Measurements from ENCODE around the gene NEDD4L.

Gene NEDD4L

GRCh38 chr18:58139459-58140386, 95.7 kb downstream of the NEDD4L start:
- Histone ChIP-seq H3K9ac (ENCODE audit: low read length) (no peak overlapping the region), H2BK120ac (ENCODE audit: insufficient read depth, low read length, poor library complexity) (peak overlapping the region; percentile 47), H2BK5ac (ENCODE audit: low read depth, low read length, poor library complexity) (no peak overlapping the region), H3K79me2 (ENCODE audit: control insufficient read depth, insufficient read depth, low read length, poor library complexity) (peaks cover 2% of the 10 kb centered on the region), H3K27me3 (ENCODE audit: insufficient read depth, low read length) (no peaks in the 10 kb centered on the region), H3K4ac (ENCODE audit: low read depth, low read length) (no peak overlapping the region), H4K91ac (ENCODE audit: low read depth, low read length) (no peak overlapping the region), H3K18ac (ENCODE audit: low read length) (peak overlapping the region; percentile 54), H3K14ac (ENCODE audit: low read length) (no peak overlapping the region), H4K8ac (ENCODE audit: low read depth, low read length) (no peak overlapping the region), H3K9me3 (ENCODE audit: insufficient read depth, low read depth, low read length) (peaks cover 2% of the 10 kb centered on the region), H2BK12ac (ENCODE audit: low read length) (no peak overlapping the region), H3K23ac (ENCODE audit: low read length) (no peak overlapping the region), H3K36me3 (ENCODE audit: control insufficient read depth in 1 of 2, insufficient read depth in 2 of 2, low read length in 2 of 2) (no peaks in the 10 kb centered on the region), H3K27ac (ENCODE audit: low read depth, low read length) (no peak overlapping the region), H3K4me1 (ENCODE audit: control insufficient read depth in 1 of 2, insufficient read depth in 2 of 2, low read length in 2 of 2) (peaks cover 2 to 4% of the 10 kb centered on the region in 2 experiments), H2AK5ac (ENCODE audit: low read length) (no peak overlapping the region), H3K4me3 (ENCODE audit: low read depth, low read length) (no peak overlapping the region), H4K12ac (ENCODE audit: low read depth, low read length) (no peak overlapping the region), H3K4me2 (ENCODE audit: low read length) (no peak overlapping the region), H3K79me1 (ENCODE audit: low read length) (peaks cover 3% of the 10 kb centered on the region), H2AFZ (ENCODE audit: insufficient read depth, low read length, poor library complexity) (no peak overlapping the region)
- WGBS (ENCODE audit: extremely low coverage, insufficient coverage, insufficient read length), result no CpG with 5 or more reads among the region's 8 CpGs
- DNase-seq, result no peak

- no peak overlapping the region for H4K8ac ChIP-seq (ENCODE audit: low read depth, low read length)
- H4K91ac ChIP-seq (ENCODE audit: low read depth, low read length), result no peak overlapping the region
- no peak overlapping the region for H2BK120ac ChIP-seq (ENCODE audit: insufficient read depth, low read length, poor library complexity)
- no peak overlapping the region for H4K12ac ChIP-seq (ENCODE audit: low read depth, low read length)
- WGBS (ENCODE audit: extremely low coverage, insufficient coverage, insufficient read length), result no CpG with 5 or more reads among the region's 12 CpGs
- H3K4ac ChIP-seq (ENCODE audit: low read depth, low read length), result peak overlapping the region; percentile 76
- no peak overlapping the region for H2AFZ ChIP-seq (ENCODE audit: insufficient read depth, low read length, poor library complexity)
- H2BK5ac ChIP-seq (ENCODE audit: low read depth, low read length, poor library complexity), result no peak overlapping the region
- no peak overlapping the region for H3K18ac ChIP-seq (ENCODE audit: low read length)
- no peaks in the 10 kb centered on the region for H3K36me3 ChIP-seq (ENCODE audit: control insufficient read depth in 1 of 2, insufficient read depth in 2 of 2, low read length in 2 of 2)
- H3K79me2 ChIP-seq (ENCODE audit: control insufficient read depth, insufficient read depth, low read length, poor library complexity), result peaks cover 4% of the 10 kb centered on the region
- H3K9ac ChIP-seq (ENCODE audit: low read length), result no peak overlapping the region
- peaks cover 2% of the 10 kb centered on the region for H3K9me3 ChIP-seq (ENCODE audit: insufficient read depth, low read depth, low read length)
- H3K4me2 ChIP-seq (ENCODE audit: low read length), result no peak overlapping the region
- H3K14ac ChIP-seq (ENCODE audit: low read length), result no peak overlapping the region
- peaks cover 3% of the 10 kb centered on the region for H3K79me1 ChIP-seq (ENCODE audit: low read length)
- peaks cover 2 to 4% of the 10 kb centered on the region in 2 experiments for H3K4me1 ChIP-seq (ENCODE audit: control insufficient read depth in 1 of 2, insufficient read depth in 2 of 2, low read length in 2 of 2)
- H2AK5ac ChIP-seq (ENCODE audit: low read length), result peak overlapping the region; percentile 30
- H3K4me3 ChIP-seq (ENCODE audit: low read depth, low read length), result no peak overlapping the region
- no peak overlapping the region for H3K27ac ChIP-seq (ENCODE audit: low read depth, low read length)
- H2BK12ac ChIP-seq (ENCODE audit: low read length), result no peak overlapping the region
- DNase-seq, result no peak
- H3K23ac ChIP-seq (ENCODE audit: low read length), result no peak overlapping the region
- no peaks in the 10 kb centered on the region for H3K27me3 ChIP-seq (ENCODE audit: insufficient read depth, low read length)
Observed at GRCh38 chr18:58140387-58141325, 96.6 kb downstream of the NEDD4L start.

GRCh38 chr18:58143386-58143785, 99.4 kb downstream of the NEDD4L start:
- Histone ChIP-seq H2AFZ (ENCODE audit: insufficient read depth, low read length, poor library complexity) (no peak overlapping the region), H3K79me1 (ENCODE audit: low read length) (no peaks in the 10 kb centered on the region), H2BK120ac (ENCODE audit: insufficient read depth, low read length, poor library complexity) (peak overlapping the region; percentile 1), H3K36me3 (ENCODE audit: control insufficient read depth in 1 of 2, insufficient read depth in 2 of 2, low read length in 2 of 2) (no peaks in the 10 kb centered on the region), H3K9ac (ENCODE audit: low read length) (no peak overlapping the region), H3K4me2 (ENCODE audit: low read length) (no peak overlapping the region), H3K4me3 (ENCODE audit: low read depth, low read length) (no peak overlapping the region), H4K91ac (ENCODE audit: low read depth, low read length) (no peak overlapping the region), H3K79me2 (ENCODE audit: control insufficient read depth, insufficient read depth, low read length, poor library complexity) (peaks cover 4% of the 10 kb centered on the region), H3K14ac (ENCODE audit: low read length) (no peak overlapping the region), H3K23ac (ENCODE audit: low read length) (no peak overlapping the region), H4K8ac (ENCODE audit: low read depth, low read length) (no peak overlapping the region), H3K9me3 (ENCODE audit: insufficient read depth, low read depth, low read length) (peaks cover 2% of the 10 kb centered on the region), H3K4ac (ENCODE audit: low read depth, low read length) (no peak overlapping the region), H2AK5ac (ENCODE audit: low read length) (no peak overlapping the region), H4K12ac (ENCODE audit: low read depth, low read length) (no peak overlapping the region), H3K27me3 (ENCODE audit: insufficient read depth, low read length) (no peaks in the 10 kb centered on the region), H3K27ac (ENCODE audit: low read depth, low read length) (no peak overlapping the region), H3K4me1 (ENCODE audit: control insufficient read depth in 1 of 2, insufficient read depth in 2 of 2, low read length in 2 of 2) (no peaks in the 10 kb centered on the region), H3K18ac (ENCODE audit: low read length) (no peak overlapping the region), H2BK12ac (ENCODE audit: low read length) (no peak overlapping the region), H2BK5ac (ENCODE audit: low read depth, low read length, poor library complexity) (no peak overlapping the region)
- DNase-seq, result peak; percentile 87 to 98
- WGBS (ENCODE audit: extremely low coverage, insufficient coverage, insufficient read length), result no CpG with 5 or more reads among the region's 11 CpGs

- Histone ChIP-seq H4K12ac (ENCODE audit: low read depth, low read length) (no peak overlapping the region), H3K27me3 (ENCODE audit: insufficient read depth, low read length) (no peaks in the 10 kb centered on the region), H2BK12ac (ENCODE audit: low read length) (no peak overlapping the region), H2AK5ac (ENCODE audit: low read length) (no peak overlapping the region), H3K18ac (ENCODE audit: low read length) (no peak overlapping the region), H3K9me3 (ENCODE audit: insufficient read depth, low read depth, low read length) (peaks cover 2% of the 10 kb centered on the region), H3K4me1 (ENCODE audit: control insufficient read depth in 1 of 2, insufficient read depth in 2 of 2, low read length in 2 of 2) (peaks cover 1 to 3% of the 10 kb centered on the region in 2 experiments), H3K79me2 (ENCODE audit: control insufficient read depth, insufficient read depth, low read length, poor library complexity) (peaks cover 4% of the 10 kb centered on the region), H2AFZ (ENCODE audit: insufficient read depth, low read length, poor library complexity) (no peak overlapping the region), H3K14ac (ENCODE audit: low read length) (no peak overlapping the region), H2BK5ac (ENCODE audit: low read depth, low read length, poor library complexity) (no peak overlapping the region), H4K8ac (ENCODE audit: low read depth, low read length) (no peak overlapping the region), H3K4me3 (ENCODE audit: low read depth, low read length) (no peak overlapping the region), H3K4me2 (ENCODE audit: low read length) (no peak overlapping the region), H3K79me1 (ENCODE audit: low read length) (no peaks in the 10 kb centered on the region), H3K4ac (ENCODE audit: low read depth, low read length) (no peak overlapping the region), H2BK120ac (ENCODE audit: insufficient read depth, low read length, poor library complexity) (no peak overlapping the region), H4K91ac (ENCODE audit: low read depth, low read length) (no peak overlapping the region), H3K9ac (ENCODE audit: low read length) (no peak overlapping the region), H3K36me3 (ENCODE audit: control insufficient read depth in 1 of 2, insufficient read depth in 2 of 2, low read length in 2 of 2) (no peaks in the 10 kb centered on the region), H3K27ac (ENCODE audit: low read depth, low read length) (no peak overlapping the region), H3K23ac (ENCODE audit: low read length) (no peak overlapping the region)
- DNase-seq, result no peak
- WGBS (ENCODE audit: extremely low coverage, insufficient coverage, insufficient read length), result no CpG with 5 or more reads among the region's 4 CpGs
Observed at GRCh38 chr18:58144106-58144505, 100.1 kb downstream of the NEDD4L start.

All from trophoblast cell (in vitro differentiated cells and primary cell).